CD4-positive, alpha-beta T cell treated with Interleukin-6 for 4 hours (primary cell): Measurements from ENCODE around the gene TSPAN12.

Experiments used
- DNase-seq: peaks from one replicate; pipeline ENCODE4 v3.0.0-alpha.2; 2020; ENCODE audit warnings: mixed read lengths

Gene TSPAN12

DNA sequence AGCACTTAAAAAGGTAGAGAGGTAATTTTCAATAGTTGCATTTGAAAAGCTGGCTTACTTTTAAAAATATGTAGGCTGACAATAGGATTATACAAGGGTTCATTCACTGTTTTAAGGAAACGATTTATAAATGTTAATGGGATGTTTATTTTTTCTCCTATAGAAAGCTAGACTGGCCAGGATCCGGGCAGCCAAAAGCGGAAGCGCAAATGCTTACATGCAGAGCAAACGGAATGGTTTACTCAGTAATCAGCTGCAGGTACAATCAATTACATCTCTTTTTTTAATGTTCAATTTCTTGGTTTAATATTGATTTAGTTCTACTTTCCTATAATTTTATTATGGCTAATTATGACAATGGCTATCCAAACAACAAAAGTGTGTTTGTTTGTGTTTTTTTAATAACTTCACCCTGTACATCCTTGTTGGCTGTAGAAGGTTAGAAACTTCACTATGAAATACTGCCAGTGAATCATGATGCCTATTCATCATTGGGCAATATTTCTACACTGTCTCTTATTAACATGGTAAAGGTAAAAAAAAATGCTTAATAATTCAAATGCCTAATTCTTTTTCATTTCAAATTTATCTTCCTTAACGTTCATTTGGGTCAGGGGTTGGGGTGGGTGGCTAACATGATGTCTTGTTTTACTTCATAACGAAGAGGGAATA is 116.4 kb downstream of the TSPAN12 start:
- no peak for DNase-seq

DNA sequence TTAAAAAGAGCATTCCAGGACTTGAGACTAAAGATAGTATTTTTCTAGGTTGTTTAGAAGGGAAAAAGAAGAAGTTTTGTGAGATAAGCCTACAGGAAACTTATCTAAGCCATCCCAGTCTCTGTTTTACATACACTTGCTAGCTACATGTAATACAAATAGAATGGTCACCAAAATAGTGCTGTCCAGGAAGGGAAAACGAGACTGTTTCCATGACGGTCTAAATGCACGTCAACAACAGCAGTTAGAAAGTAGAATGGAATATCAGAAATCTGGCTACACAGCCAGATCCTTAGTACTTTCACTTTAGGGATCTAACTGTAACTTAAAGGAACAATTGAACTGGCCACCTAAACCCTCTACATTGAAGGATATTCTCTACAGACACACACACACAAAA is 117.6 kb downstream of the TSPAN12 start:
- DNase-seq, result no peak

DNA sequence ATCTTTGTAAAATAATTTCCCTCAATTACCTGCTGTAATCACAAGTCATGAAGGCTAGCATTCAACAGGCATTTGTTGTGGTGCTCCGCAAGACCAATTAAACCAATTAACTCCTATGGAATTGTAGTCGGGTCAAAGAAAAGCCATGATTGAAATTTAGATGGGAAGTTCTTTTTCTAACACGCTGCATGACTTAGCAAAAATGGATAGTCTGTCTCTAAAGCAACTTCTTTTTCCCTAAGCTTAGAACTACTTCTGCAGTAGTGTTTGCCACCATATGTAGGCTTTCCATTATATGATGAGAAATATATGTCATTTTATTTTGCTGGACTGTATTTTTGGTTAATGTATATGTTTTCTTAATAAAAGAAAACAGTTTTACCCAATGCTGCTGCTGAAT is 119.1 kb downstream of the TSPAN12 start:
- no peak for DNase-seq
